Measurements from ENCODE around the gene SLC44A1. TPM values are rescaled to one million over a fixed set of nuclear protein-coding genes. Genes with fewer than 3 reads are reported as not detected.

The SLC44A1 gene
- total and polyA plus RNA-seq, 10 of the 15 experiments (the other 5 are each of a cell fraction or from before 2014, with no cell fraction given): 2.4 to 21.2 (median 12.4) TPM

GRCh38 chr9:105245029-105245890 is 809 bp downstream of the SLC44A1 start (continued):
- TF ChIP-seq NFYA (IDR thresholded peaks at IDR 0.05; ENCODE audit: borderline replicate concordance, low read depth, low read length) (no peak), EZH2 (IDR thresholded peaks at IDR 0.05; ENCODE audit: borderline replicate concordance, control insufficient read depth, low read depth, low read length) (no peak), IKZF2 (IDR thresholded peaks at IDR 0.05) (peak; percentile 25 to 60; a peak in 2 of 4 replicates), NR2F1 (conservative IDR thresholded peaks at IDR 0.05) (peak; percentile 45), NKRF (conservative IDR thresholded peaks at IDR 0.05) (no peak; the same call in 1 of the 2 replicates), HSF1 (IDR thresholded peaks at IDR 0.05; ENCODE audit: low read depth, low read length) (no peak), STAT1 (conservative IDR thresholded peaks at IDR 0.05) (no peak), RELA (IDR thresholded peaks at IDR 0.05; ENCODE audit: borderline replicate concordance, partially characterized antibody) (peak; percentile 67), JUND (IDR thresholded peaks at IDR 0.05; ENCODE audit: low read depth, low read length) (no peak), NFXL1 (IDR thresholded peaks at IDR 0.05; ENCODE audit: borderline replicate concordance) (no peak), EP300 (IDR thresholded peaks at IDR 0.05; ENCODE audit: borderline replicate concordance in 1 of 2, control insufficient read depth in 1 of 2, low read depth in 2 of 2, low read length in 2 of 2) (no peak), EED (IDR thresholded peaks at IDR 0.05; ENCODE audit: low read depth) (peak; percentile 50), BACH1 (IDR thresholded peaks at IDR 0.05; ENCODE audit: borderline replicate concordance) (no peak; the same call in 1 of the 2 replicates), RUNX3 (IDR thresholded peaks at IDR 0.05; ENCODE audit: low read length) (peak; percentile 29; the same call in 1 of the 2 replicates), HCFC1 (IDR thresholded peaks at IDR 0.05; ENCODE audit: low read length) (no peak), TCF12 (IDR thresholded peaks at IDR 0.05; ENCODE audit: low read depth, low read length) (0 out of 2 replicates have a peak, but pooled peaks have one; percentile 3), HDGF (IDR thresholded peaks at IDR 0.05) (0 out of 2 replicates have a peak, but pooled peaks have one; percentile 37), CBFB (IDR thresholded peaks at IDR 0.05; ENCODE audit: low read depth) (0 out of 2 replicates have a peak, but pooled peaks have one; percentile 43), SMC3 (IDR thresholded peaks at IDR 0.05; ENCODE audit: borderline replicate concordance, low read length) (peak; percentile 3; the same call in 1 of the 2 replicates), RAD21 (IDR thresholded peaks at IDR 0.05; ENCODE audit: insufficient read depth, low read depth, low read length) (0 out of 2 replicates have a peak, but pooled peaks have one; percentile 38), LARP7 (IDR thresholded peaks at IDR 0.05) (no peak), POLR2AphosphoS5 (IDR thresholded peaks at IDR 0.05; ENCODE audit: low read length) (peak; percentile 34; the same call in 1 of the 2 replicates), CTCF (IDR thresholded peaks at IDR 0.05 in 2 of 3, conservative IDR thresholded peaks at IDR 0.05 in 1 of 3; ENCODE audit: control insufficient read depth in 2 of 3, extremely low read depth in 1 of 3, insufficient read depth in 1 of 3, low read depth in 3 of 3, low read length in 3 of 3) (peak in 2 of 3 experiments; percentile 13 to 21; a peak in 2 of 6 replicates)

Data from GM12878 (cell line).